ENCODE measurements around the gene IGFALS.
"Not testable (repeated sequence)": the region's sequence is repeated elsewhere in the genome, so short reads cannot be mapped to it uniquely, and the experiment has no call there.

IGFALS gene

GRCh38 chr16:1817716-1818115 is 24.2 kb upstream of the IGFALS start:
- no peak for DNase-seq

GRCh38 chr16:1817276-1817589 is 23.7 kb upstream of the IGFALS start:
- no peak for DNase-seq

- no peak for DNase-seq
Observed at GRCh38 chr16:1816396-1817275, 23.1 kb upstream of the IGFALS start.

GRCh38 chr16:1815461-1815860 is 22.0 kb upstream of the IGFALS start:
- no peak for DNase-seq

- peak; percentile 2 to 65 for DNase-seq
Observed at GRCh38 chr16:1812732-1813163, 19.2 kb upstream of the IGFALS start.

GRCh38 chr16:1810536-1810935 is 17.0 kb upstream of the IGFALS start:
- DNase-seq = no peak

- DNase-seq = no peak
Observed at GRCh38 chr16:1810106-1810505, 16.6 kb upstream of the IGFALS start.

GRCh38 chr16:1809281-1809801 is 15.8 kb upstream of the IGFALS start:
- no peak for DNase-seq

GRCh38 chr16:1808691-1809090 is 15.2 kb upstream of the IGFALS start:
- no peak for DNase-seq

GRCh38 chr16:1807626-1808025 is 14.1 kb upstream of the IGFALS start:
- no peak for DNase-seq

GRCh38 chr16:1800701-1801100 is 7.2 kb upstream of the IGFALS start:
- DNase-seq = no peak

GRCh38 chr16:1799263-1799662 is 5.8 kb upstream of the IGFALS start:
- not testable (repeated sequence) for DNase-seq

GRCh38 chr16:1794908-1795666 is 1.6 kb upstream of the IGFALS start:
- DNase-seq = no peak

- no peak for DNase-seq
Observed at GRCh38 chr16:1794221-1794871, 841 bp upstream of the IGFALS start.

- no peak for DNase-seq
Observed at GRCh38 chr16:1792836-1793577, 498 bp downstream of the IGFALS start.

GRCh38 chr16:1791943-1792812 is 1.3 kb downstream of the IGFALS start:
- no peak for DNase-seq

GRCh38 chr16:1791256-1791942 is 2.1 kb downstream of the IGFALS start:
- no peak for DNase-seq

- no peak for DNase-seq
Observed at GRCh38 chr16:1790611-1791255, 2.8 kb downstream of the IGFALS start.

- no peak for DNase-seq
Observed at GRCh38 chr16:1790261-1790610, 3.3 kb downstream of the IGFALS start.

- no peak for DNase-seq
Observed at GRCh38 chr16:1789643-1790045, 3.9 kb downstream of the IGFALS start.

GRCh38 chr16:1788708-1789100 is 4.8 kb downstream of the IGFALS start:
- DNase-seq = no peak
